ENCODE results near the gene CCM2.

CCM2 gene

DNA sequence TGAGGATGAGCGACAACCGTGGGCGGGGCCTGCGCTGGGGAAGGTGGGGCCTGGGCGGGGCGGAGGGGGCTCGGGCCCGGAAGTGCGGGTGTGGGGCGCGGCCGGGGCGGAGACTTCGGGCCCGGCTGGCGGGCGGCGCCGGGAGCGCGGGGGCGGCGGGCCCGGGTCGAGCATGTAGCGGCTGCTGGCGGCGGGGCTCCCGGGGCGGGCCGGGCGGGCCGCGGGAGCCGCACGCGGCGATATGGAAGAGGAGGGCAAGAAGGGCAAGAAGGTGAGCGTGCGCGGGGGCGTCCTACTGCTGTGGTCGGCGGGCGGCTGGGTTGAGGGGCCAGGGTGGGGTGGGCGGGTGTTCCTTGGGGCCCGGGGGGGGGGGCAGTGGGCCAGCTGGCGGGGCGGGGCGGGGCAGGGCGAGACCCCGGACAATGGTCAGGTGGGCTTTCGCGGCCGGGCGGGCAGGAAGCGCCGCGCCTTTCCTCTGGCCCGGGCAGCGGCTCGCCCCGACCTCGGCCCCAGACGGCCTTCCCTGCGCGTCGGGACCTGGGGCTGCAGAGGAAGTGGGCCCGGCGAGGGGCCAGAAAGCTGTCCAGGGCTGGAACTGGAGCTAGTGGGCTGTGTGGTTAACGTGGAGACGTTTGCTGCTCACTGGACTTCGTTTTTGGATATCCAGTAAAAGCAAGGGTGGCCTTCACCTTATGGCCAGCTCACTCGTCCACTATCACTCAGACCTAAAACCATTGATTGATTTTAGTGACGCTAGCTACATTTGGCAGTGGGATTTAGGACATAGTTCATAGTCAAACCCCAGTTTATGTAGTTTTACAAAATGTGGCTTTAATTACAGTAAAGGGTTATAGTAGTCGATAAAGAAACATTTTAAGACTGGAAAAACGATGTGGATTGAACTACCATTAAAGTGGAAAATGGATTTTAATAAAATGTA is at the start of gene CCM2:
Gene CCM2, plus strand, starts transcription at position 109 of the 940 bp plus-strand sequence. Its CDS starts 133 bp downstream, at position 242.
- no peak for DNase-seq (ENCODE audit: low spot score)

DNA sequence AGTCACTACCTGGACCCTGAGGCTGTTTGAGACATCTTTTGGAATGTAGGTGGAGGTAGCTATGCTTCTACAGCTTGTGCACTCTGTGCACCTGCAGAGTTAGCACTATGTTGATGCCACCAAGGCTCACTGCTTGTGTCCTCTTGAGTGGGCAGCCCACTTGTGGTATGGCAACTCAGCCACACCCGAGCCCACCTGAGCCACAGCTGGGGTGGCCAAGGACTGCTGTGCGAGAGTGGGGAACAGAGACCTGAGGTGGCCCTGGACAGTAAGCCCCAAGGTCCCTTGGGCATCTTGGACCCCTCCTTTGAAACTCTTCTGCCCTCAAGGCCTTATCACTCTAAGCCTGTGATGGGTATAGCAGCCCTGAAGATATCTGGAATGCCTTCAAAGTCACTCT is 46.8 kb upstream of the CCM2 start:
- DNase-seq (ENCODE audit: low spot score) = no peak

- no peak for DNase-seq (ENCODE audit: low spot score)
These were observed 44.3 kb upstream of the CCM2 start for GRCh38 chr7:44955733-44956132.

DNA sequence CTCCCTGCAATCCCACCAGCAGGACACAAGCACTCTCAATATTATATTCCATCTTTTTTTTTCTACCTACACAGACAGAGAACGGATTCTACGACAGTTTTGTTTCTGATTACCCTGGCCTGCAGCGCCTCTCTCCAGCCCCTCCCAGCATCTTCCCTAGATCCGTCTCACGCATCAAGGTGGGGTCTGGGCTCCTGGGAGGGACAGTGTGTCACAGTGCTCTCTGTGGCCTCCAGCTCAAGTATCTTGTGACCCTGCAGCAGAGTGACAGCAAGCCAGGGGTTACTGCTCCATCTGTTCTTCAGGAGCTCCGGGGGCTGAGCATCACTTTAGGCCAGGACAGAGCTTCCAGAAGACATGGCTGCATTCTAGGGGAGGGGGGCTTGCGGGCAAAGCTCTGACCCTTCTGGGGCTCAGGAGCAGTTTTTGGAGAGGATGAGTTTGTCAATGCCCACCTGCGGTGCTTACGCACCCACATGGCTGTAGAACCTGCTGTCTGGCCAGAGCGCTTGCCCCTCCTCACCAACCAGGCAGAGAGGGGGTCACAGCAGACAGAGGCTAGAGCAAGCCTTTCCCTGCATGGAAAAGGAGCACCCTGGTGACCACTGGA is 43.7 kb upstream of the CCM2 start:
- DNase-seq (ENCODE audit: low spot score) = no peak

GRCh38 chr7:44958645-44959344 is 41.2 kb upstream of the CCM2 start:
- DNase-seq (ENCODE audit: low spot score) = no peak

GRCh38 chr7:44959433-44959951 is 40.5 kb upstream of the CCM2 start:
- DNase-seq (ENCODE audit: low spot score) = no peak

DNA sequence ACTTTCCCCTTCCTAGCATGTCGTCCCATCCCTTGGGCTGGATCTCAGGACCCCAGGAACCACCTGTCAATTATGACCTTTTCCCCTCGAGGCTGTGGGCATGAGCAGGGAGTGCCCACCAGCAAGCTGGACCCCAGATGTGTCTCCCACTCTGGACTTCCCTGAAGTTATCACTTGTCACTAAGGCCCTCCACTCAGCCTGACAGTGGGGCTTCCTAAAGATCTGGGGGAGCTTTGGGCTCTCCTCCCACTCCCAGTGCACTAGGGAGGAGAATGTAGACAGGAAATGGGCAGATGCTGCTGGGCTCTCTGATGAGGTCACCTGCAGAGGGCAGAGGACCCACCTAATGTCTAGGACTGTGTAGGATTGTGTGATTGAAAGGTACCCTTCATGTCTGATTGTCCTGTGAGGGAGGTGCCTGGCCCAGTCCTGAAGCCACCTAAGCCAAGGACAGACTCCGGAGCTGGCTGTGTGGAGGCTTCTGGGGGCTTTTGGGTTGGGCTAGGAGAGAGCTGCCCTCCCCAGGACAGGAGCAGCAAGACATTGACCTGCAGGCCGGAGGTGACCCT is 39.9 kb upstream of the CCM2 start:
- DNase-seq (ENCODE audit: low spot score) = no peak

GRCh38 chr7:44961844-44962482 is 38.0 kb upstream of the CCM2 start:
- no peak for DNase-seq (ENCODE audit: low spot score)

- no peak for DNase-seq (ENCODE audit: low spot score)
These were observed 37.3 kb upstream of the CCM2 start for GRCh38 chr7:44962483-44963251.

DNA sequence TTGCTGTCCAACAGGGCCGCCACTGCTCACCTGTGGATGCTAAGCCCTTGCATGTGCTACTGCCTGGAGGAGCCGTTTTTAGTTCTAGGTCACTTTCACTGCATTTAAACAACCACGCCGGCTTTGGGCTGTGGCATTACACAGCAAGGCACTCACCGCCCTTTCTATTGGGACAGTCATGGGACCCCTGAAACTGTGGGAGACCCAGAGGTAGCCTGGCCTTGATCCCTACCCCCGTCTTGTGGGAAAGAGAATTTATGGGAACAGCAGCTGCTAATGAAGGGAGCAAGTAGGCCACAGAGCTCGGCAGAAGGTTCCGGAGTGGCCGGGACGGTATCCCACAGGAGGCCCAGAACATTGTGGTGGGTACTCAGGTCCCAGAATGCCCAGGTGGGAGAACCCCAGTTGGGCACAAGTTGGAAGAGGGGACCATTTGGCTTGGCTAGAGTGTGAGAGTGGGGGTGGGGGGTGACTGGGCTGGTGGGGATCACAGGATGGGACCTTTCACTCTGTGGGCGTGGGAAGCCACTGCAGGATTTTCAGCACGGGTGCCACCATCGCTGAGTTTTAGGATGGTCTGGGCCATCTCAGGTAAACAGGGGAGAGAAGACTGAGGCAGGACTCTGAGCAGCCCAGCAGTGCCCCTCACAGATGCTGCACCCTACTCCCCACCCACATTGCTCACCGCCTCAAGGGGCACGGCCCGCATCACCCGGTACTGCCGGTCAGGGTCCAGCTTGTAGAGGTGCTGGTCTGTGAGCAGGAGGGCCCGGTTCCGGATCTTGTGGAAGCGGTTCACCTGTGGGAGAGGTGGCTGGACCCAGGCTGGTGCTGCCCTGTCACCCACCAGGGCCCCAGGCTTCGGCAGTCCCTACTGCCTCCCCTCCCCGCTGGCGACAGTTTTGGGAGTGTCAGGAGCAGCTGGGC is 36.4 kb upstream of the CCM2 start:
- DNase-seq (ENCODE audit: low spot score) = no peak

GRCh38 chr7:44964384-44964830 is 35.6 kb upstream of the CCM2 start:
- no peak for DNase-seq (ENCODE audit: low spot score)

GRCh38 chr7:44964831-44965440 is 35.1 kb upstream of the CCM2 start:
- DNase-seq (ENCODE audit: low spot score) = no peak

GRCh38 chr7:44965441-44965903 is 34.5 kb upstream of the CCM2 start:
- no peak for DNase-seq (ENCODE audit: low spot score)

DNA sequence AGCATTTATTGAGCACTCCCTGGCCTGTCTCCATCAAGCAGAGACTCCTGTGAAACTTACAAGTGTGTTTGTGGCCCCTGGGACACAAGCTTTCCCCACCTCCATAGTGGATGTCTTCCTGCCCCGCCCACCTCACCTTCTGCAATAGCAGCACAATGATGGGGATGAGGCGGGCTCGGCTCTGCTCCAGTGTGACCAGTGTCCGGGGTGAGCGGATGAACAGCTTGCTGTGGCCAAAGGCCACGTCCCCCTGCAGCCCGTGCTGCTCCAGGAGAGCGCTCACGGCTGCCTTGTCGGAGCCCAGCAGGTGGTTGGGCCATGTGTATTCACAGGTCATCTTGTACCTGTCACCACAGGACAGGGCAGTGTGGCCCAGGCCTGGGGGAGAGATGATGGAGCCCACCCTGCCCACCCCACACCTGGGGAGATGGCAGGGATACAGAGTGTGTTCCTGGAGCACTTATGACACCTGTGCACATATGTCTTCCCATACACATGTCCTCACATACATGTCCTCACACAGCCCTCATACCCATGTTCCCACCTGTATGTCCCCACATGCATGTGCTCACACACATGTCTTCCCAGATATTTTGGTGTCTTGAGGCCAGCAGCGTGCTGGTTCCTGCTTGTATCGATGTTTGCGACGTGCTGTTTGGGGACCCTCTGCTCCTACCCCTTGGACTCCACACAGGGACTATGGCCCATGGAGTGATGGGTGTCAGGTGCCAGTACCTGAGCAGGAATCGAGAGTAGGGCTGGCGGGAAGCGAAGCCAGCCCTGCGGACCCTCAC is 33.9 kb upstream of the CCM2 start:
- no peak for DNase-seq (ENCODE audit: low spot score)

DNA sequence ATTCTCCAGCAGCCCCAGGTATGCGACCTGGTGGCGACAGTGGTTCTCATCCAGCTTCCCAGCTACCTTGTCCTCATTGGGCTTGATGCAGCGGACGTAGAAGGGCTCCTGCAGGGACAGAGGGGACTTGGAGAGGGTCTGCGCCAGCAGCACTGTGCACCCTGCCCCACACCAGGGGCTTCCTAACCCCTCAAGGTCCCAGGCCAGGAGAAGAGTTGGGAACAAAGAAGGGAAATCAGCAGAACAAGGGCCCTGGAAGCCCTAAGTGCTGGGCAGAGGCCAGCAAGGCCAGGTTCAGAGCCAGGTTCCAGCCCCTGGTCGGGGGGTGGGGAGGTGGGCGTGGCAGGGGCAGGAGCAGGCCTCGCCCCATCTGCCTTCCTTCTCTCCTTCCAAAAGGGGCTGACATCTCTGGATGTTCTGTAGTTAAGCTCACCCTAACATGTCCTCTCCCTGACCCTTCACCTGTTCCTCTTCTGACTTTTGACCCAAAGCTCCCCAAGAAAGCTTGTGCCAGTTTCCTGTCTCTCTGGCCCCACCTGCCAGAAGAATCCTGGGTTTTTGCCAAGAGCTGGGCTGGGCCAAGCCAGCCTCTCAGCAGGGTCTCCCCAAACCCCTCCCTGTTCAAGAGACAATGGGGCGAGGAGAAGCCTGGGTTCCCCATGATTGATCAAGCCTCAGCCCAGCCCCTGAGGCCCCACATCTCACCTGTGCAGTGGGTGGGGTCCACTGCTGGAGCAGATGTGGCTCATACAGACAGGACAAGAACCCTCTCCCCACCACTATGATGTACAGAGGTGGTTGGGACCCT is 33.1 kb upstream of the CCM2 start:
- no peak for DNase-seq (ENCODE audit: low spot score)

DNA sequence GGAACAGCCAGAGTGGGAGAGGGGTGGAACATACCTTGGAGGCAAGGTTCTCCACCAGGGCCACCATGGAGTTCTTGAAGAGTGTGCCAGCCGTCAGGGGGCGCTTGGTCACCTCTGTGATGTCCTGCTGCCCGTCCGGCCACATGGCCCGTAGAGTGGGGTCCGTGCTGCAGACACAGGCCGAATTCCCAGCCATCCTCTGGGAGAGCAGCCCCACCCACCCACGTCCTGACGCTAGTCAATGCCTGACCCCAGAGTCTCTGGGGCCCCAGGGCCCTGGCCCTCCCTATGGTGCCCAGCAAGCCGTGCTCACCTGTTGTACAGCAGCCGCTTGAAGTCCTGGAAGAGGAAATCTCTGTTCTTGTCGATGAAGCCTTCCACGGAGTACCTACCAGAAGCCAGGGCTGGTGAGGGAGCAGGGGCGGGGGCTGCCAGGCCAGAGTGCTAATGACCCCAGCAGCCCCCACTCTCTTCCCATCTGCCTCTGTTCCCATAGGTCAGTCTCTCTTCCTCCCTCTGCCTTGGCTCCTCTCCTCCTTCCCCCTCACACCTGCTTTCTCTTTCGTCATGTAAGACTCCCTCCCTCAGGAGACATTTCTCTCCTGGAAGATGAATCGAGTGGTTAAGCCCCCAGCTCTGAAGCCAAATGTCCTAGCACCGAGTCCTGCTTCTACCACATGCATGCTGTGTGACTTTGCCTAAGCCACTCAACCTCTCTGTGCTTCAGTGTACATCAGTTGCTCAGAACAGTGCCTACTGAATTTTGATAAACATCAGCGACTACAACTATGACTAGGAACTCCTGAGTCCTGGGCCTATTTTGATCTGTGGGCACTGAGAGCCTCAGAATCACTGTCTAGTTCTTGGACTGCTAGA is 32.2 kb upstream of the CCM2 start:
- DNase-seq (ENCODE audit: low spot score) = no peak

All from putamen (tissue), 1 donor.